Smooth muscle cell (in vitro differentiated cells): Measurements from ENCODE around the gene APOBEC3A. TPM values are rescaled to one million over a fixed set of nuclear protein-coding genes. Genes with fewer than 3 reads are reported as not detected.

ENCODE experiments used
- DNase-seq: peaks from one replicate; lab custom pipeline; 2025; ENCODE audit not compliant: unreplicated experiment; lab: John Stamatoyannopoulos, UW
- H2AFZ ChIP-seq: fragments of 200-600 bp; sonication (generic); 2 replicates; pipeline ENCODE4 v1.6.0; 2016; ENCODE audit warnings: antibody characterized with exemption, low read depth, mild to moderate bottlenecking
- H3F3A ChIP-seq: fragments of 200-600 bp; sonication (generic); 2 replicates; pipeline ENCODE4 v1.6.0; 2017; ENCODE audit warnings: antibody characterized with exemption, low read depth
- H3K27ac ChIP-seq: fragments of 200-600 bp; sonication (generic); 2 replicates; pipeline ENCODE4 v1.5.1; 2016; ENCODE audit warnings: low read depth, mild to moderate bottlenecking
- H3K27me3 ChIP-seq: fragments of 200-600 bp; sonication (generic); 2 replicates; pipeline ENCODE4 v1.6.1; 2016; ENCODE audit warnings: low read depth, mild to moderate bottlenecking
- H3K36me3 ChIP-seq: fragments of 200-600 bp; sonication (generic); 2 replicates; pipeline ENCODE4 v1.5.1; 2016; ENCODE audit warnings: low read depth
- H3K4me1 ChIP-seq: fragments of 200-600 bp; sonication (generic); 2 replicates; pipeline ENCODE4 v1.5.1; 2016; ENCODE audit warnings: low read depth
- H3K4me2 ChIP-seq: fragments of 200-600 bp; sonication (generic); 2 replicates; pipeline ENCODE4 v1.6.0; 2016; ENCODE audit warnings: mild to moderate bottlenecking
- H3K4me3 ChIP-seq: fragments of 200-600 bp; sonication (generic); 2 replicates; pipeline ENCODE4 v1.5.1; 2016; ENCODE audit warnings: mild to moderate bottlenecking
- H3K79me2 ChIP-seq: fragments of 200-600 bp; sonication (generic); 2 replicates; pipeline ENCODE4 v1.6.0; 2016; ENCODE audit warnings: low read depth, mild to moderate bottlenecking
- H3K9ac ChIP-seq: fragments of 200-600 bp; sonication (generic); 2 replicates; pipeline ENCODE4 v1.6.0; 2016; ENCODE audit warnings: low read depth
- H3K9me3 ChIP-seq: fragments of 200-600 bp; sonication (generic); replicated peaks from 2 replicates; pipeline ENCODE4 v1.5.1; 2016; ENCODE audit warnings: low read depth
- H4K20me1 ChIP-seq: fragments of 200-600 bp; sonication (generic); 2 replicates; pipeline ENCODE4 v1.6.0; 2016; ENCODE audit warnings: low read depth
- WGBS: methylation state at CpG from one replicate; pipeline ENCODE4 v1.1.7; 2016; ENCODE audit warnings: low lambda C conversion rate; 5-methylcytosine and 5-hydroxymethylcytosine counted together
- polyA plus RNA-seq: library from polyadenylated mRNA; unstranded; fragments of >200 nt; fragmentation: Nextera tagmentation; extraction: Ambion mirVana; gene quantifications from 2 replicates; pipeline ENCODE4 v1.2.1, GENCODE V29; 2016
- total RNA-seq: library from RNA; depleted of rRNA; stranded (reverse); fragments of >200 nt; gene quantifications from 2 replicates; pipeline ENCODE4 v1.2.3, GENCODE V29; 2014
- TF ChIP-seq, protein P1 (sequence below): fragments of 200-600 bp; sonication (generic); IDR thresholded peaks from 2 replicates; pipeline ENCODE4 v1.5.1; 2017; ENCODE audit warnings: borderline replicate concordance, mild to moderate bottlenecking, antibody characterized with exemption; ENCODE audit not compliant: insufficient read depth, poor library complexity, severe bottlenecking

Gene APOBEC3A
- total RNA-seq (0.18 and 0.94 TPM in 2 replicates), polyA plus RNA-seq (not detected in 2 replicates)

DNA sequence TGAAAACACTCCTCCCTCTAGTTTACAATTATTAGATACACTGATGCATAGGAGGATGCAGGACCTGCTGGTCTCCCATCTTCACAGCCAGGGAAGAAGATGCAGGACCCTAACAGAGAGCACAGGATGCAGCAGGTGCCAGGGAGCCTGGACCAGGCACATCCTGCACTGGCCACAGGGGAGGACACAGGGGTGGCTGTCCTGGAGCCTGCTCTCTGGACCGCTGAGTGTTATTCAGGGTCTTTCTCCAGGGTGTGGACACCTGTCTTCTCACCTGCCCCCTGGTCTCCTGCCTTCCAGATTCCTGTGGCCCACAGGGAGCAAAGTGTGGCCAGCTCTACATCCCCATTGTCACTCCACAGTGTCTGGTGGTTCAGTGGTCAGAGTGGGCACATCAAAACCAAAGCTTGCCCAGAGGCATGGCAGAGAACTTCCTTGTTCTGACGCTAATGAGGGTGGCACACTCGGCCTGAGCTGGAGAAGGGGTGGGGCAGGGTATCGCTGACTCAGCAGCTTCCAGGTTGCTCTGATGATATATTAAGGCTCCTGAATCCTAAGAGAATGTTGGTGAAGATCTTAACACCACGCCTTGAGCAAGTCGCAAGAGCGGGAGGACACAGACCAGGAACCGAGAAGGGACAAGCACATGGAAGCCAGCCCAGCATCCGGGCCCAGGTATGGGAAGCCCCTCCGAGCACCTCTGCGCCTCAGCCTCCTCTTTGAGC, at the start of gene APOBEC3A:
TSS of gene APOBEC3A (plus strand) at position 564 of the 725 bp plus-strand sequence. CDS start at position 647, 83 bp downstream.
- no peak within 1 kb of the TSS for H3K4me3 ChIP-seq
- no peak within 1 kb of the TSS for H2AFZ ChIP-seq
- no peak for DNase-seq
- H3K9ac ChIP-seq = no peak within 1 kb of the TSS
- no peaks in the 10 kb centered on the region for H4K20me1 ChIP-seq
- H3K4me1 ChIP-seq = no peaks in the 10 kb centered on the region
- 81% methylated on average over 11 of the region's 11 CpGs for WGBS
- TF ChIP-seq, protein P1, sequence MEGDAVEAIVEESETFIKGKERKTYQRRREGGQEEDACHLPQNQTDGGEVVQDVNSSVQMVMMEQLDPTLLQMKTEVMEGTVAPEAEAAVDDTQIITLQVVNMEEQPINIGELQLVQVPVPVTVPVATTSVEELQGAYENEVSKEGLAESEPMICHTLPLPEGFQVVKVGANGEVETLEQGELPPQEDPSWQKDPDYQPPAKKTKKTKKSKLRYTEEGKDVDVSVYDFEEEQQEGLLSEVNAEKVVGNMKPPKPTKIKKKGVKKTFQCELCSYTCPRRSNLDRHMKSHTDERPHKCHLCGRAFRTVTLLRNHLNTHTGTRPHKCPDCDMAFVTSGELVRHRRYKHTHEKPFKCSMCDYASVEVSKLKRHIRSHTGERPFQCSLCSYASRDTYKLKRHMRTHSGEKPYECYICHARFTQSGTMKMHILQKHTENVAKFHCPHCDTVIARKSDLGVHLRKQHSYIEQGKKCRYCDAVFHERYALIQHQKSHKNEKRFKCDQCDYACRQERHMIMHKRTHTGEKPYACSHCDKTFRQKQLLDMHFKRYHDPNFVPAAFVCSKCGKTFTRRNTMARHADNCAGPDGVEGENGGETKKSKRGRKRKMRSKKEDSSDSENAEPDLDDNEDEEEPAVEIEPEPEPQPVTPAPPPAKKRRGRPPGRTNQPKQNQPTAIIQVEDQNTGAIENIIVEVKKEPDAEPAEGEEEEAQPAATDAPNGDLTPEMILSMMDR = no peak
- H3K79me2 ChIP-seq = no peaks in the 10 kb centered on the region
- H3K27me3 ChIP-seq = peaks cover 21% of the 10 kb centered on the region
- H3K4me2 ChIP-seq = no peak within 1 kb of the TSS
- H3K9me3 ChIP-seq = no peaks in the 10 kb centered on the region
- H3K36me3 ChIP-seq = no peaks in the 10 kb centered on the region
- H3K27ac ChIP-seq = no peak within 1 kb of the TSS
- H3F3A ChIP-seq = no peaks in the 10 kb centered on the region

DNA sequence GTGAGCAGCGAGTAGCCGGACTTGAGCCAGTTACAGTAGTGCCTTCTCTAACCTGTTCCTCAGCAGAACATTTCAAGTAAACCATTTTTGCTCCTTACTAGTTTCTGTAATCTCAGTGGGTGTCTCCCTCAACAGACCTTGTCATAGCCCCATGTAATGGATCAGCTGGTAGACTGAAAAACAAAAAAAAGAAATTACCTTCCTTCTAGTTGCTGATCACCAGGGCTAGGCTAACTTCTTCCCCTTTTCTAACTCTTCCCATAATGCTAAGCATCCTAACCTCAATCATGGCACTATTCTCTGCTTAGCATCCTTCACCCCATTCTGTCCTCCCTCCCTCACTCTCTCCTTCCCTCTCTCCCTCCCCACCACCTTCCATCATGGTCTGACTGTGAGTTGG, 49.6 kb upstream of the APOBEC3A start:
- Histone ChIP-seq H3K27ac (no peak overlapping the region), H3K4me2 (no peak overlapping the region), H3K4me3 (no peak overlapping the region), H3K4me1 (no peaks in the 10 kb centered on the region), H3K79me2 (no peaks in the 10 kb centered on the region), H2AFZ (no peak overlapping the region), H3K9me3 (peaks cover 2% of the 10 kb centered on the region), H3K9ac (no peak overlapping the region), H3F3A (no peaks in the 10 kb centered on the region), H4K20me1 (no peaks in the 10 kb centered on the region), H3K27me3 (no peaks in the 10 kb centered on the region), H3K36me3 (no peaks in the 10 kb centered on the region)
- WGBS = 83% methylated on average over 2 of the region's 2 CpGs
- TF ChIP-seq, protein P1 = no peak
- DNase-seq = no peak

DNA sequence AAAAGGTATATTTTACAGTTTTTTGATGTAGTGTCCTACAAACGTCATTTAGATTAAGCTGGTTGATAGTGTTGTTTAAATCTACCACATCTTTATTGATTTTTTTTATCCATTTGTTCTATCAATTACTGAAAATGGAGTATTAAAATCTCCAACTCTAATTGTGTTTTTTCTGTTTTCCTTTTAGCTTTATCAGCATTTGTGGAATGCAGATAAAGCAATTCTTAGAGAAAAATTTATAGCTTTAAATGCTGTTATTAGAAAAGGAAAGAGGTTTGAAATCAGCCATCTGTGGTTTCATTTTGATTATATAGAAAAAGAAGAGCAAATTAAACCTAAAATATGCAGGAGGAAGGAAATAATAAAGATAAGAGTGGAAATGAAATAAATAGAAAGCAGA, 46.0 kb upstream of the APOBEC3A start:
- Histone ChIP-seq H3K27ac (no peak overlapping the region), H3K4me1 (no peaks in the 10 kb centered on the region), H3K9ac (no peak overlapping the region), H3K4me3 (no peak overlapping the region), H2AFZ (no peak overlapping the region), H3F3A (no peaks in the 10 kb centered on the region), H3K27me3 (no peaks in the 10 kb centered on the region), H4K20me1 (no peaks in the 10 kb centered on the region), H3K79me2 (no peaks in the 10 kb centered on the region), H3K4me2 (no peak overlapping the region), H3K9me3 (no peaks in the 10 kb centered on the region), H3K36me3 (no peaks in the 10 kb centered on the region)
- no peak for DNase-seq
- 73% methylated on average over 1 of the region's 1 CpG for WGBS
- TF ChIP-seq, protein P1 = no peak
